GM23338 (cell line): Measurements from ENCODE around the gene LARGE1. TPM values are rescaled to one million over a fixed set of nuclear protein-coding genes. Genes with fewer than 3 reads are reported as not detected.

Experiments used
- ATAC-seq: fragments of 200-7000 bp; cut with Tn5 transposase; 3 replicates; pipeline ENCODE4 v1.9.1; 2020
- DNase-seq: peaks from one replicate; pipeline ENCODE4 v3.0.0-alpha.2; 2015; ENCODE audit warnings: low spot score
- H2AFZ ChIP-seq: fragments of 200-600 bp; sonication (generic); 2 replicates; pipeline ENCODE4 v1.8.0; 2016; ENCODE audit warnings: antibody characterized with exemption, mild to moderate bottlenecking, moderate library complexity
- H3F3A ChIP-seq: fragments of 200-600 bp; sonication (generic); replicated peaks from 2 replicates; pipeline ENCODE4 v1.8.0; 2017; ENCODE audit warnings: antibody characterized with exemption, mixed run types, low read depth
- H3K27ac ChIP-seq: fragments of 200-600 bp; sonication (generic); 2 replicates; pipeline ENCODE4 v1.6.1; 2016; ENCODE audit warnings: low read depth
- H3K27me3 ChIP-seq: fragments of 200-600 bp; sonication (generic); 2 replicates; pipeline ENCODE4 v1.8.0; 2016; ENCODE audit warnings: mild to moderate bottlenecking, mixed run types, moderate library complexity; ENCODE audit not compliant: insufficient read depth
- H3K36me3 ChIP-seq: fragments of 200-600 bp; sonication (generic); 2 replicates; pipeline ENCODE4 v1.8.0; 2016; ENCODE audit warnings: mild to moderate bottlenecking; ENCODE audit not compliant: insufficient read depth
- H3K4me1 ChIP-seq: fragments of 200-600 bp; sonication (generic); 2 replicates; pipeline ENCODE4 v1.8.0; 2016; ENCODE audit warnings: mild to moderate bottlenecking, moderate library complexity; ENCODE audit not compliant: insufficient read depth
- H3K4me2 ChIP-seq: fragments of 200-600 bp; sonication (generic); 2 replicates; pipeline ENCODE4 v1.7.1; 2017; ENCODE audit warnings: mixed run types
- H3K4me3 ChIP-seq: fragments of 200-600 bp; sonication (generic); 2 replicates; pipeline ENCODE4 v1.6.1; 2016; ENCODE audit warnings: mixed run types
- H3K79me2 ChIP-seq: fragments of 200-600 bp; sonication (generic); replicated peaks from 2 replicates; pipeline ENCODE4 v1.8.0; 2017; ENCODE audit warnings: mild to moderate bottlenecking; ENCODE audit not compliant: insufficient read depth
- H3K9me2 ChIP-seq: fragments of 200-600 bp; sonication (generic); 2 replicates; pipeline ENCODE4 v1.8.0; 2017; ENCODE audit not compliant: insufficient read depth
- H4K20me1 ChIP-seq: fragments of 200-600 bp; sonication (generic); replicated peaks from 2 replicates; pipeline ENCODE4 v1.8.0; 2017; ENCODE audit warnings: mild to moderate bottlenecking; ENCODE audit not compliant: insufficient read depth
- H3K27ac Mint-ChIP-seq: 2 replicates; pipeline ENCODE4 v1.8.0; 2020; ENCODE audit warnings: inconsistent platforms, mild to moderate bottlenecking, moderate library complexity, mixed read lengths
- H3K27me3 Mint-ChIP-seq: 3 replicates; pipeline ENCODE4 v1.8.0; 2022; ENCODE audit warnings: low read depth, mild to moderate bottlenecking, moderate library complexity, mixed read lengths, inconsistent platforms; ENCODE audit not compliant: insufficient read depth, poor library complexity
- H3K36me3 Mint-ChIP-seq: 3 replicates; pipeline ENCODE4 v1.8.0; 2021; ENCODE audit warnings: low read depth, mild to moderate bottlenecking, inconsistent platforms, moderate library complexity, mixed read lengths
- H3K4me1 Mint-ChIP-seq: 3 replicates; pipeline ENCODE4 v1.8.0; 2020; ENCODE audit warnings: mild to moderate bottlenecking, inconsistent platforms, mixed read lengths
- H3K4me3 Mint-ChIP-seq: 3 replicates; pipeline ENCODE4 v1.8.0; 2021; ENCODE audit warnings: moderate library complexity, mild to moderate bottlenecking, inconsistent platforms, mixed read lengths
- H3K9me3 Mint-ChIP-seq: 3 replicates; pipeline ENCODE4 v1.8.0; 2020; ENCODE audit warnings: moderate library complexity, mild to moderate bottlenecking, inconsistent platforms, mixed read lengths
- CREB1 ChIP-seq: fragments of 250-450 bp; sonication (Bioruptor Pico); IDR thresholded peaks from 2 replicates; pipeline ENCODE4 v1.5.0; 2020; ENCODE audit warnings: low read depth, mild to moderate bottlenecking, moderate library complexity
- EZH2 ChIP-seq: fragments of 200-600 bp; sonication (generic); IDR thresholded peaks from one replicate; pipeline ENCODE4 v1.8.0; 2017; ENCODE audit warnings: antibody characterized with exemption, mild to moderate bottlenecking, low read depth; ENCODE audit not compliant: unreplicated experiment
- EZH2phosphoT487 ChIP-seq: fragments of 200-600 bp; sonication (generic); IDR thresholded peaks from one replicate; pipeline ENCODE4 v1.8.1; 2018; ENCODE audit warnings: antibody characterized with exemption; ENCODE audit not compliant: unreplicated experiment
- JUNB ChIP-seq: IDR thresholded peaks from one replicate; pipeline ENCODE4 v1.6.1; 2016; ENCODE audit warnings: antibody characterized with exemption; ENCODE audit not compliant: unreplicated experiment
- NANOG ChIP-seq: IDR thresholded peaks from 2 replicates; pipeline ENCODE4 v1.6.1; 2016; ENCODE audit warnings: antibody characterized with exemption, borderline replicate concordance
- POLR2AphosphoS5 ChIP-seq: IDR thresholded peaks from 2 replicates; pipeline ENCODE4 v1.6.1; 2016; ENCODE audit warnings: antibody characterized with exemption, low read depth
- STAT1 ChIP-seq: IDR thresholded peaks from one replicate; pipeline ENCODE4 v1.6.1; 2016; ENCODE audit warnings: antibody characterized with exemption; ENCODE audit not compliant: unreplicated experiment
- ZNF114 ChIP-seq: fragments of 250-450 bp; sonication (Bioruptor Pico); IDR thresholded peaks from 2 replicates; pipeline ENCODE4 v1.5.0; 2020; ENCODE audit warnings: mild to moderate bottlenecking, moderate library complexity
- ZNF331 ChIP-seq: fragments of 250-450 bp; sonication (Bioruptor Pico); IDR thresholded peaks from 2 replicates; pipeline ENCODE4 v1.5.0; 2020; ENCODE audit warnings: low read depth, mild to moderate bottlenecking, moderate library complexity
- polyA plus RNA-seq: library from polyadenylated mRNA; unstranded; fragments of >200 nt; fragmentation: Nextera tagmentation; extraction: Ambion mirVana; gene quantifications from 2 replicates; pipeline ENCODE4 v1.2.1, GENCODE V29; 2016
- total RNA-seq: library from RNA; depleted of rRNA; stranded (reverse); fragments of >200 nt; shearing (Covaris generic); gene quantifications from 2 replicates; pipeline ENCODE4 v1.2.3, GENCODE V29; 2014
- TF ChIP-seq, protein P1 (sequence below): IDR thresholded peaks from one replicate; pipeline ENCODE4 v1.6.1; 2018; ENCODE audit warnings: antibody characterized with exemption; ENCODE audit not compliant: unreplicated experiment
- TF ChIP-seq, protein P2 (sequence below): fragments of 250-450 bp; sonication (Bioruptor Pico); IDR thresholded peaks from 2 replicates; pipeline ENCODE4 v1.5.0; 2020; ENCODE audit warnings: mild to moderate bottlenecking, moderate library complexity
- TF ChIP-seq, protein P3 (sequence below): IDR thresholded peaks from 2 replicates; pipeline ENCODE4 v1.6.1; 2016; ENCODE audit warnings: antibody characterized with exemption
- TF ChIP-seq, protein P4 (sequence below), 2 experiments: fragments of 200-600 bp in 1 of 2; sonication (generic) in 1 of 2; conservative IDR thresholded peaks; 2 replicates each; pipeline versions ENCODE4 v1.5.1 to v1.6.1; 2016 to 2017; ENCODE audit warnings: antibody characterized with exemption in 2 of 2, low read depth in 2 of 2, mild to moderate bottlenecking in 2 of 2, moderate library complexity in 1 of 2

The LARGE1 gene
- total and polyA plus RNA-seq, 2 experiments from 2014 or later, result 12.8 to 75.6 TPM

DNA sequence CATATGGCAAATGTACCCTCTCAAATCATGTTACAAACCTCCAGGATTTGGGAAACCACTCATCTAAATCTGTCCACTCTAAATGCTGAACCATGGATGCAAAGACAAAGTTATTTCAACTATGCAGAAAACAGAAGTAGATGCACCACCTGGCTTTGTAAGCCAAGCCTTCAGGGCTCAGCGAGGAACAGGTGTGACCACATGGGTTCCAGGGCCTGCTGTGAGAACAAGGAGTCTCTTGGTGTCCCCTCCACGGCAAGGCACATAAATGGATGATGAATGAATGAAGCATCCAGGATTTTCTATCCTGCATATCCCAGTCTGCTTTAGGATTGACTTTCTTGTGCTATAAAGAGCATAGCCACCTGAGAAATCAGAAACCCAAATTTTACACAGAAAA, 284.5 kb downstream of the LARGE1 start:
- TF ChIP-seq ZNF114 (CRISPR knock-in tag), result no peak
- TF ChIP-seq, protein P1, sequence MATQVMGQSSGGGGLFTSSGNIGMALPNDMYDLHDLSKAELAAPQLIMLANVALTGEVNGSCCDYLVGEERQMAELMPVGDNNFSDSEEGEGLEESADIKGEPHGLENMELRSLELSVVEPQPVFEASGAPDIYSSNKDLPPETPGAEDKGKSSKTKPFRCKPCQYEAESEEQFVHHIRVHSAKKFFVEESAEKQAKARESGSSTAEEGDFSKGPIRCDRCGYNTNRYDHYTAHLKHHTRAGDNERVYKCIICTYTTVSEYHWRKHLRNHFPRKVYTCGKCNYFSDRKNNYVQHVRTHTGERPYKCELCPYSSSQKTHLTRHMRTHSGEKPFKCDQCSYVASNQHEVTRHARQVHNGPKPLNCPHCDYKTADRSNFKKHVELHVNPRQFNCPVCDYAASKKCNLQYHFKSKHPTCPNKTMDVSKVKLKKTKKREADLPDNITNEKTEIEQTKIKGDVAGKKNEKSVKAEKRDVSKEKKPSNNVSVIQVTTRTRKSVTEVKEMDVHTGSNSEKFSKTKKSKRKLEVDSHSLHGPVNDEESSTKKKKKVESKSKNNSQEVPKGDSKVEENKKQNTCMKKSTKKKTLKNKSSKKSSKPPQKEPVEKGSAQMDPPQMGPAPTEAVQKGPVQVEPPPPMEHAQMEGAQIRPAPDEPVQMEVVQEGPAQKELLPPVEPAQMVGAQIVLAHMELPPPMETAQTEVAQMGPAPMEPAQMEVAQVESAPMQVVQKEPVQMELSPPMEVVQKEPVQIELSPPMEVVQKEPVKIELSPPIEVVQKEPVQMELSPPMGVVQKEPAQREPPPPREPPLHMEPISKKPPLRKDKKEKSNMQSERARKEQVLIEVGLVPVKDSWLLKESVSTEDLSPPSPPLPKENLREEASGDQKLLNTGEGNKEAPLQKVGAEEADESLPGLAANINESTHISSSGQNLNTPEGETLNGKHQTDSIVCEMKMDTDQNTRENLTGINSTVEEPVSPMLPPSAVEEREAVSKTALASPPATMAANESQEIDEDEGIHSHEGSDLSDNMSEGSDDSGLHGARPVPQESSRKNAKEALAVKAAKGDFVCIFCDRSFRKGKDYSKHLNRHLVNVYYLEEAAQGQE, result no peak
- TF ChIP-seq CREB1 (CRISPR knock-in tag), result no peak
- no peak for TF ChIP-seq EZH2phosphoT487
- TF ChIP-seq POLR2AphosphoS5, result no peak
- no peak for TF ChIP-seq JUNB
- TF ChIP-seq, protein P2, sequence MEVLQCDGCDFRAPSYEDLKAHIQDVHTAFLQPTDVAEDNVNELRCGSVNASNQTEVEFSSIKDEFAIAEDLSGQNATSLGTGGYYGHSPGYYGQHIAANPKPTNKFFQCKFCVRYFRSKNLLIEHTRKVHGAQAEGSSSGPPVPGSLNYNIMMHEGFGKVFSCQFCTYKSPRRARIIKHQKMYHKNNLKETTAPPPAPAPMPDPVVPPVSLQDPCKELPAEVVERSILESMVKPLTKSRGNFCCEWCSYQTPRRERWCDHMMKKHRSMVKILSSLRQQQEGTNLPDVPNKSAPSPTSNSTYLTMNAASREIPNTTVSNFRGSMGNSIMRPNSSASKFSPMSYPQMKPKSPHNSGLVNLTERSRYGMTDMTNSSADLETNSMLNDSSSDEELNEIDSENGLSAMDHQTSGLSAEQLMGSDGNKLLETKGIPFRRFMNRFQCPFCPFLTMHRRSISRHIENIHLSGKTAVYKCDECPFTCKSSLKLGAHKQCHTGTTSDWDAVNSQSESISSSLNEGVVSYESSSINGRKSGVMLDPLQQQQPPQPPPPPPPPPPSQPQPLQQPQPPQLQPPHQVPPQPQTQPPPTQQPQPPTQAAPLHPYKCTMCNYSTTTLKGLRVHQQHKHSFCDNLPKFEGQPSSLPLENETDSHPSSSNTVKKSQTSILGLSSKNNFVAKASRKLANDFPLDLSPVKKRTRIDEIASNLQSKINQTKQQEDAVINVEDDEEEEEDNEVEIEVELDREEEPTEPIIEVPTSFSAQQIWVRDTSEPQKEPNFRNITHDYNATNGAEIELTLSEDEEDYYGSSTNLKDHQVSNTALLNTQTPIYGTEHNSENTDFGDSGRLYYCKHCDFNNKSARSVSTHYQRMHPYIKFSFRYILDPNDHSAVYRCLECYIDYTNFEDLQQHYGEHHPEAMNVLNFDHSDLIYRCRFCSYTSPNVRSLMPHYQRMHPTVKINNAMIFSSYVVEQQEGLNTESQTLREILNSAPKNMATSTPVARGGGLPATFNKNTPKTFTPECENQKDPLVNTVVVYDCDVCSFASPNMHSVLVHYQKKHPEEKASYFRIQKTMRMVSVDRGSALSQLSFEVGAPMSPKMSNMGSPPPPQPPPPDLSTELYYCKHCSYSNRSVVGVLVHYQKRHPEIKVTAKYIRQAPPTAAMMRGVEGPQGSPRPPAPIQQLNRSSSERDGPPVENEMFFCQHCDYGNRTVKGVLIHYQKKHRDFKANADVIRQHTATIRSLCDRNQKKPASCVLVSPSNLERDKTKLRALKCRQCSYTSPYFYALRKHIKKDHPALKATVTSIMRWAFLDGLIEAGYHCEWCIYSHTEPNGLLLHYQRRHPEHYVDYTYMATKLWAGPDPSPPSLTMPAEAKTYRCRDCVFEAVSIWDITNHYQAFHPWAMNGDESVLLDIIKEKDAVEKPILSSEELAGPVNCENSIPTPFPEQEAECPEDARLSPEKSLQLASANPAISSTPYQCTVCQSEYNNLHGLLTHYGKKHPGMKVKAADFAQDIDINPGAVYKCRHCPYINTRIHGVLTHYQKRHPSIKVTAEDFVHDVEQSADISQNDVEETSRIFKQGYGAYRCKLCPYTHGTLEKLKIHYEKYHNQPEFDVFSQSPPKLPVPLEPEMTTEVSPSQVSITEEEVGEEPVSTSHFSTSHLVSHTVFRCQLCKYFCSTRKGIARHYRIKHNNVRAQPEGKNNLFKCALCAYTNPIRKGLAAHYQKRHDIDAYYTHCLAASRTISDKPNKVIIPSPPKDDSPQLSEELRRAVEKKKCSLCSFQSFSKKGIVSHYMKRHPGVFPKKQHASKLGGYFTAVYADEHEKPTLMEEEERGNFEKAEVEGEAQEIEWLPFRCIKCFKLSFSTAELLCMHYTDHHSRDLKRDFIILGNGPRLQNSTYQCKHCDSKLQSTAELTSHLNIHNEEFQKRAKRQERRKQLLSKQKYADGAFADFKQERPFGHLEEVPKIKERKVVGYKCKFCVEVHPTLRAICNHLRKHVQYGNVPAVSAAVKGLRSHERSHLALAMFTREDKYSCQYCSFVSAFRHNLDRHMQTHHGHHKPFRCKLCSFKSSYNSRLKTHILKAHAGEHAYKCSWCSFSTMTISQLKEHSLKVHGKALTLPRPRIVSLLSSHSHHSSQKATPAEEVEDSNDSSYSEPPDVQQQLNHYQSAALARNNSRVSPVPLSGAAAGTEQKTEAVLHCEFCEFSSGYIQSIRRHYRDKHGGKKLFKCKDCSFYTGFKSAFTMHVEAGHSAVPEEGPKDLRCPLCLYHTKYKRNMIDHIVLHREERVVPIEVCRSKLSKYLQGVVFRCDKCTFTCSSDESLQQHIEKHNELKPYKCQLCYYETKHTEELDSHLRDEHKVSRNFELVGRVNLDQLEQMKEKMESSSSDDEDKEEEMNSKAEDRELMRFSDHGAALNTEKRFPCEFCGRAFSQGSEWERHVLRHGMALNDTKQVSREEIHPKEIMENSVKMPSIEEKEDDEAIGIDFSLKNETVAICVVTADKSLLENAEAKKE (CRISPR knock-in tag), result no peak
- TF ChIP-seq NANOG, result no peak
- no peak for TF ChIP-seq ZNF331 (CRISPR knock-in tag)
- TF ChIP-seq STAT1, result no peak
- no peak for TF ChIP-seq EZH2
- TF ChIP-seq, protein P3, sequence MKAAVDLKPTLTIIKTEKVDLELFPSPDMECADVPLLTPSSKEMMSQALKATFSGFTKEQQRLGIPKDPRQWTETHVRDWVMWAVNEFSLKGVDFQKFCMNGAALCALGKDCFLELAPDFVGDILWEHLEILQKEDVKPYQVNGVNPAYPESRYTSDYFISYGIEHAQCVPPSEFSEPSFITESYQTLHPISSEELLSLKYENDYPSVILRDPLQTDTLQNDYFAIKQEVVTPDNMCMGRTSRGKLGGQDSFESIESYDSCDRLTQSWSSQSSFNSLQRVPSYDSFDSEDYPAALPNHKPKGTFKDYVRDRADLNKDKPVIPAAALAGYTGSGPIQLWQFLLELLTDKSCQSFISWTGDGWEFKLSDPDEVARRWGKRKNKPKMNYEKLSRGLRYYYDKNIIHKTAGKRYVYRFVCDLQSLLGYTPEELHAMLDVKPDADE, result no peak
- TF ChIP-seq, protein P4, sequence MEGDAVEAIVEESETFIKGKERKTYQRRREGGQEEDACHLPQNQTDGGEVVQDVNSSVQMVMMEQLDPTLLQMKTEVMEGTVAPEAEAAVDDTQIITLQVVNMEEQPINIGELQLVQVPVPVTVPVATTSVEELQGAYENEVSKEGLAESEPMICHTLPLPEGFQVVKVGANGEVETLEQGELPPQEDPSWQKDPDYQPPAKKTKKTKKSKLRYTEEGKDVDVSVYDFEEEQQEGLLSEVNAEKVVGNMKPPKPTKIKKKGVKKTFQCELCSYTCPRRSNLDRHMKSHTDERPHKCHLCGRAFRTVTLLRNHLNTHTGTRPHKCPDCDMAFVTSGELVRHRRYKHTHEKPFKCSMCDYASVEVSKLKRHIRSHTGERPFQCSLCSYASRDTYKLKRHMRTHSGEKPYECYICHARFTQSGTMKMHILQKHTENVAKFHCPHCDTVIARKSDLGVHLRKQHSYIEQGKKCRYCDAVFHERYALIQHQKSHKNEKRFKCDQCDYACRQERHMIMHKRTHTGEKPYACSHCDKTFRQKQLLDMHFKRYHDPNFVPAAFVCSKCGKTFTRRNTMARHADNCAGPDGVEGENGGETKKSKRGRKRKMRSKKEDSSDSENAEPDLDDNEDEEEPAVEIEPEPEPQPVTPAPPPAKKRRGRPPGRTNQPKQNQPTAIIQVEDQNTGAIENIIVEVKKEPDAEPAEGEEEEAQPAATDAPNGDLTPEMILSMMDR (conservative IDR thresholded peaks at IDR 0.05; ENCODE audit: low read depth in 2 of 2), result no peak
- peaks cover 2% of the 10 kb centered on the region for H3K4me1 Mint-ChIP-seq
- Histone ChIP-seq H3F3A (no peaks in the 10 kb centered on the region), H3K36me3 (no peaks in the 10 kb centered on the region), H3K27me3 (no peaks in the 10 kb centered on the region), H2AFZ (no peak overlapping the region), H4K20me1 (peaks cover 2% of the 10 kb centered on the region; the same call in 1 of the 2 replicates), H3K27ac (no peak overlapping the region), H3K4me1 (0 out of 2 replicates have a peak, but pooled peaks cover 4% of the 10 kb centered on the region), H3K4me2 (no peak overlapping the region), H3K4me3 (no peak overlapping the region), H3K9me2 (peaks cover 3% of the 10 kb centered on the region; the same call in 1 of the 2 replicates), H3K79me2 (peaks cover 67% of the 10 kb centered on the region)
- DNase-seq (no peak), ATAC-seq (no peak)
- H3K36me3 Mint-ChIP-seq, result peaks cover 54% of the 10 kb centered on the region
- H3K27ac Mint-ChIP-seq, result no peak overlapping the region
- H3K9me3 Mint-ChIP-seq, result no peaks in the 10 kb centered on the region
- peaks cover 2% of the 10 kb centered on the region for H3K27me3 Mint-ChIP-seq
- H3K4me3 Mint-ChIP-seq, result no peak overlapping the region
